Thymus (tissue), 11 donors: Measurements from ENCODE around the gene ADAMTS16. TPM values are rescaled to one million over a fixed set of nuclear protein-coding genes. Genes with fewer than 3 reads are reported as not detected.

Experiments used
- DNase-seq, 9 donors: peaks; one replicate each; pipeline ENCODE4 v3.0.0-alpha.2; 2013; ENCODE audit warnings: low spot score in 9 of 9, low read depth in 6 of 9, missing footprints in 1 of 9
- H3K27ac ChIP-seq, 2 donors: one replicate each; pipeline ENCODE4 v1.5.1; 2013; ENCODE audit warnings: control low read depth in 1 of 2, low read depth in 1 of 2, low read length in 1 of 2, mild to moderate bottlenecking in 1 of 2, moderate library complexity in 1 of 2
- H3K27me3 ChIP-seq, 2 donors: one replicate each; pipeline ENCODE4 v1.5.1; 2013; ENCODE audit warnings: low read length in 1 of 2; ENCODE audit not compliant: control insufficient read depth in 2 of 2, insufficient read depth in 1 of 2
- H3K36me3 ChIP-seq, 2 donors: one replicate each; pipeline ENCODE4 v1.5.1; 2013; ENCODE audit warnings: low read length in 1 of 2, mild to moderate bottlenecking in 1 of 2, moderate library complexity in 1 of 2; ENCODE audit not compliant: control insufficient read depth in 2 of 2, insufficient read depth in 2 of 2
- H3K4me1 ChIP-seq, 2 donors: one replicate each; pipeline ENCODE4 v1.5.1; 2013; ENCODE audit warnings: low read length in 2 of 2; ENCODE audit not compliant: control insufficient read depth in 2 of 2, insufficient read depth in 2 of 2
- H3K4me3 ChIP-seq, 2 donors: one replicate each; pipeline ENCODE4 v1.5.1; 2013; ENCODE audit warnings: low read length in 2 of 2, control low read depth in 1 of 2, mild to moderate bottlenecking in 1 of 2
- H3K9me3 ChIP-seq, 2 donors: one replicate each; pipeline ENCODE4 v1.5.1; 2013; ENCODE audit warnings: low read length in 1 of 2, mild to moderate bottlenecking in 1 of 2; ENCODE audit not compliant: control insufficient read depth in 2 of 2, insufficient read depth in 1 of 2
- WGBS: extraction: QIAGEN DNeasy Blood & Tissue Kit; methylation state at CpG from one replicate; pipeline ENCODE4 v1.1.7; 2013; 5-methylcytosine and 5-hydroxymethylcytosine counted together
- polyA plus RNA-seq: library from polyadenylated mRNA; stranded (reverse); fragments of 200-250 nt; gene quantifications from one replicate; pipeline ENCODE4 v1.2.3, GENCODE V29; 2013
- total RNA-seq: library from RNA; stranded (reverse); fragments of 120-200 nt; gene quantifications from one replicate; pipeline ENCODE4 v1.2.4, GENCODE V29; 2013
- donor health status: healthy.

ADAMTS16 gene
- total and polyA plus RNA-seq, 2 donors, result 0.05 to 0.14 TPM

DNA sequence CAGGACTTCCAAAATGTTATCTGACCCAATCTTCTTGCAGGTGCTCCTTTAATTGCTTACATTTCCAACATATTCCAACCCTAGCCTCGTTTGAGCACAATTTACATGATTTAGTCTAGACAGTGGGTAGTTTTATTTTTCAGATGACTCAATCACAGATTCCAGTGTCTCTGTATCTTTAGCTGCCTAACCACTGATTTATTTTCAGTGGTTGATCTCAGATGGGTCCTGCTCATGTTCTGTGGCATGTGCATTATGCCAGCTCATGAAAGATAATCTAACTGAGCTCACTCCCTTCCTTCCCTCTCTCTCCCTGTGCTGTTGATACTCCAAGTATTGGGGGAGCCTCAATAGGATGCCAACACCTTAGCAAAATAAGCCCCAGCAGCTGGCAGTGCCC, 176.2 kb downstream of the ADAMTS16 start:
- DNase-seq, result no peak
- 55% methylated on average over 1 of the region's 1 CpG for WGBS
- no peak overlapping the region for H3K27ac ChIP-seq
- H3K9me3 ChIP-seq, result peaks cover 0 to 5% of the 10 kb centered on the region in 2 donors
- H3K4me1 ChIP-seq, result no peaks in the 10 kb centered on the region
- H3K27me3 ChIP-seq, result no peaks in the 10 kb centered on the region
- H3K4me3 ChIP-seq, result no peak overlapping the region
- no peaks in the 10 kb centered on the region for H3K36me3 ChIP-seq

DNA sequence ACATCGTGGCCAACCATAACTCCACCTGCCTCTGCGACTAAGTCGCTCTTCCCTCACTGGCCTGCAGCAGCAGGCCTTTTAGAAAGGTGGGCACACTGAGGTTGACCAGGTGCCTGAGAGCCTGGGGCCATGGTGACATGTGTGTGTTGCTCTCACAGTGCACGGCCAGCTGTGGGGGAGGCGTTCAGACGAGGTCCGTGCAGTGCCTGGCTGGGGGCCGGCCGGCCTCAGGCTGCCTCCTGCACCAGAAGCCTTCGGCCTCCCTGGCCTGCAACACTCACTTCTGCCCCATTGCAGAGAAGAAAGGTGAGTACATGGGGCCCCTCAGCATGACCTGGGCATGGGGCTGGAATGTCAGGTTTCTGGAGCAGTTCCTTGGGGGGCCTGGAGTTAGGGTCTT, 177.8 kb downstream of the ADAMTS16 start:
- no peak overlapping the region for H3K4me3 ChIP-seq
- no peaks in the 10 kb centered on the region for H3K36me3 ChIP-seq
- no peaks in the 10 kb centered on the region for H3K4me1 ChIP-seq
- DNase-seq, result no peak
- 94% methylated on average over 10 of the region's 10 CpGs for WGBS
- peaks cover 0 to 5% of the 10 kb centered on the region in 2 donors for H3K9me3 ChIP-seq
- no peaks in the 10 kb centered on the region for H3K27me3 ChIP-seq
- H3K27ac ChIP-seq, result no peak overlapping the region

DNA sequence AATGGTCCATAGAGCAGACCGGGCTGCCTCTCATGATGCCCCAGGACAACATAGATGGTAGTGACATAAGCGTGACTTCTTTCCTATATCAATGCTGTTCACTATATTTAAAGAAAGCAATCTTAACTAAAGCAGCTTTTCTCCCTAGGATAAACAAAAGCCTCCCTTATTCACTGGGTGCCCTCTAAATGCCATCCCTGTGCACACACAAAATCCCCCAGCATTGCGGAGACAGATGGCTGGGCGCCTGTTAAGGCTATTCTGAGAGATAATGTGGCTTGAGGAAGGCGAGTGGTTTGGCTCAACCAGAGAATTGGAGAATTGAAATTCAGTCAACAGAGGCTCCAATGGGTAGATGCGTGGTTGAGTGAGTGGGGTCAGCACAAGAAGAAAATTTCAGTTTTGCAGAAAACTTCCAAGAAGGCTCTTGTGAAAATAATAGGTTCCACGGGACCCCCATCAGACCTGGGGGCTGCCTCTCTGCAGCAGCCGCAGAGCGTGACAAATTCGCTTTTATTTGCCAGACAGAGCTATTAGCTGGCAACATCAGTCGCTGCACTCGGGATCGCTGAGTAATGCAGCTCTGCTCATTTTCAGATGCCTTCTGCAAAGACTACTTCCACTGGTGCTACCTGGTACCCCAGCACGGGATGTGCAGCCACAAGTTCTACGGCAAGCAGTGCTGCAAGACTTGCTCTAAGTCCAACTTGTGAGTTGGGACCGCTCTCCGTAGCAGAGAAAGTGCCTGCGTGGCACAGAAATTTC, 178.5 kb downstream of the ADAMTS16 start:
- peaks cover 0 to 5% of the 10 kb centered on the region in 2 donors for H3K9me3 ChIP-seq
- 92% methylated on average over 18 of the region's 18 CpGs for WGBS

DNA sequence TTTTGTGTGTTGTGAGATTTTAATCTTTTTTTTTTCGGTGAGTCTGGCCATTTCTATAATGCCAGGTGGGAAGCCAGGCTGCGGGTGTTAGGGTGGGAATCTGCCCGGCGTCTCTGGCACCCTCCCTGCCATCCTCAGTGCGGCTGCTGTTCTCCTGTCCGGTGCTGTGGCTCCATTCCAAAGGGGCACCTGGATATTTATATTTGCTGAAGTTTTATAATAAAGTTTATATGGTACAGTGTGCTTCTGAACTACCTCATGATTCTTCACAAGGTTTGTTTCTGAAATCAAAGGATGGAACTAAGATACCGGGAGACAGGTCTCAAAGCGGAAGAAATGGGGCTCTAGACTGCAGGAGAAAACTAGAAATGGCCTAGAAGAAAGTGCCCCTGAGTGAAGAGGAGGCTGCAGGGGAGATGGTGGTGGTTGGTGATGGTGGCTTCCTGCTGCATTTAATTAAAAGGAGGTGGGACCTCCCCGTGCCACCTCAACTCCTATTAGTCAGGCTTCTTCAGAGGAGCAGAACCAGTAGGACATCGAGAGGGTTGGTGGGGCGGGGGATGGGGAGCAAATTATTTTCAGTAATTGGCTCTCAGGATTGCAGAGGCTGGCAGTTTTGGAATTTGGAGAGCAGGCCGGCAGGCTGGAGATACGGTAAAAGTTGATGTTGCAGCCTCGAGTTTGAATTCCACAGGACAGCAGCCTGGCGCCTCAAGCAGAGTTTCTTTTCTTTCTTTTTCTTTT, 180.1 kb downstream of the ADAMTS16 start:
- no peaks in the 10 kb centered on the region for H3K4me1 ChIP-seq
- H3K27me3 ChIP-seq, result no peaks in the 10 kb centered on the region
- peaks cover 0 to 13% of the 10 kb centered on the region in 2 donors for H3K9me3 ChIP-seq
- H3K27ac ChIP-seq, result no peak overlapping the region
- no peak for DNase-seq
- no peaks in the 10 kb centered on the region for H3K36me3 ChIP-seq
- no peak overlapping the region for H3K4me3 ChIP-seq
- WGBS, result 88% methylated on average over 15 of the region's 15 CpGs

More for the DNA sequence above, 178.5 kb downstream of the ADAMTS16 start:
- Histone ChIP-seq H3K27ac (no peak overlapping the region), H3K4me3 (no peak overlapping the region), H3K4me1 (no peaks in the 10 kb centered on the region), H3K36me3 (no peaks in the 10 kb centered on the region), H3K27me3 (no peaks in the 10 kb centered on the region)
- DNase-seq, result no peak

DNA sequence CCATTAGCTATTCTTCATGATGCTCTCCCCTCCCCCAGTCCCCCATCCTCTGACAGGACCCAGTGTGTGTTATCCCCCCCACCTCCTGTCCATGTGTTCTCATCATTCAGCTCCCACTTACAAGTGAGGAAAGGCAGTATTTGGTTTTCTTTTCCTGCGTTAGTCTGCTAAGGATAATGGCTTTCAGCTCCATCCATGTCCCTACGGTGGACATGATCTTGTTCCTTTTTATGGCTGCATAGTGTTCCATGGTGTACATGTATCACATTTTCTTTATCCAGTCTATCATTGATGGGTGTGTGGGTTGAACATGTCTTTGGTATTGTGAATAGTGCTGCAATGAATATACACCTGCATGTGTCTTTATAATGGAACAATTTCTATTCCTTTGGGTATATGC, 181.0 kb downstream of the ADAMTS16 start:
- Histone ChIP-seq H3K9me3 (peaks cover 1 to 22% of the 10 kb centered on the region in 2 donors), H3K27ac (no peak overlapping the region), H3K4me3 (no peak overlapping the region), H3K27me3 (no peaks in the 10 kb centered on the region), H3K36me3 (no peaks in the 10 kb centered on the region), H3K4me1 (no peaks in the 10 kb centered on the region)
- no peak for DNase-seq
- WGBS, result 96% methylated on average over 2 of the region's 2 CpGs

DNA sequence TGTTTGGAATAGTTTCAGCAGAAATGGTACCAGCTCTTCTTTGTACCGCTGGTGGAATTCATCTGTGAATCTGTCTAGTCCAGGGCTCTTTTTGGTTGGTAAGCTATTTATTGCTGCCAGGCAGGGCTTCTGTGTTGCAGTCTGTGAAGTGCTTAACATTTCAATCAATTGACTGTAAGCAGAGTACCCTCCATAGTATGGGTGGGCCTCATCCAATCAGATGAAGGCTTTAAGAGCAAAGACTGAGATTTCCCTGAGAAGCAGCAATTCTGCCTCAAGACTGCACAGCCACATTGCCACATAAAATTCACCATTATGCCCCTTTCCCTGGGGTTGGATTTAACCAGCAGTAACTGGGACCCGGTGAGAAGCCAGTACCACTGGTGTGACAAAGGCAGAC, 183.4 kb downstream of the ADAMTS16 start:
- Histone ChIP-seq H3K27me3 (no peaks in the 10 kb centered on the region), H3K4me1 (no peaks in the 10 kb centered on the region), H3K36me3 (no peaks in the 10 kb centered on the region), H3K4me3 (no peak overlapping the region), H3K27ac (no peak overlapping the region), H3K9me3 (peaks cover 3 to 34% of the 10 kb centered on the region in 2 donors)
- no peak for DNase-seq
- WGBS, result 97% methylated on average over 2 of the region's 2 CpGs

DNA sequence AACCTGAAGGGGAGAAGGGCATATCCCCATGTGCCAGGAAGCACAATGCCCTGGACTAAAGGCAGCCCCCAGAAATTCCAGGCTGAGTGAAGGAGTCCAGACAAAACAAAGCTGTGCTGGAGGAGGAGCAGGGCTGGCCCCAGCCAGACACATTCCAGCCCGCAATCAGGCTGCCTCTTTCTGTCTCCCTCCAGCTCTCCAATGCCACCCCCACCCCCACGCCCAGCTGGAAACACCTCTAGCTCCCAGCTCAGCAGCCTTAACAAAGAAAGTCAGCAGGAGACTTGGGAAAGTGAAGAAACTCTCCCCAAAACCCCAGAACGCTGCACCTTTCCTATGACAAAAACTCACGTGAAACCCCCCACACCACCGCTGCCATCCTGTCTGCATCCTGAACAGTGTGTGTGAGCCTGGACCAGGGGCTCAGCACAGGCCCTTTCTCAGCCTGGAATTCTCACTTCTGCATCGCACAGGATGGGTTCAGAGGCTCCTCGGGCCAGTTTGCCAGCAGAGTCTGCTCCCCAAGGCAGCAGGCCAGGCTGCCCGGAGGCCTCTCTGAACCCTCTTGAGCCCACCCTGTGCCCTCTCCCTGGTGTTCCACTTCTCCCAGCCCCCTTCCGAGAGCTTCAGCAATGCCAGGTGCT, 186.1 kb downstream of the ADAMTS16 start:
- DNase-seq, result no peak
- H3K9me3 ChIP-seq, result peaks cover 3 to 29% of the 10 kb centered on the region in 2 donors
- 68% methylated on average over 9 of the region's 9 CpGs for WGBS
- H3K27ac ChIP-seq, result no peak overlapping the region
- no peaks in the 10 kb centered on the region for H3K4me1 ChIP-seq
- no peaks in the 10 kb centered on the region for H3K36me3 ChIP-seq
- H3K4me3 ChIP-seq, result no peak overlapping the region
- no peaks in the 10 kb centered on the region for H3K27me3 ChIP-seq

DNA sequence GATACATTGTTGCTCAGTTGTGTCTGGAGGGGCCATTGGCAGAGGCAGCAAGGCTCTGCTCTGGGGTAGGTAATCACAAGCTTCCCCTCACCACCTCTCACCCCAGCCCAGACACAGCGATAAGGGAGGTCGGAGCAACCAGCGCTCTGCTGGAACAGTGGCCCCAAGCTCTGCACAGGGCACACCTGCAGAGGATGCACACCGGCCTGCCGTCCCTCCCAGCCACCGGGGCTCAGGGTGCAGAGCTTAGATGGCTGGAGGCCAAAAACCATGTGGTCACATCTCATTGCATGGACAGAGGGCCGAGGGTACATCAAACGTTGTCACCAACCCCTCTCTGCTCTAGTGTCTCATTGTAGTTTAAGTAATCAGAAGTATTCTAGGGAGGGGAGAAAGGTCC, 187.0 kb downstream of the ADAMTS16 start:
- Histone ChIP-seq H3K27ac (no peak overlapping the region), H3K27me3 (no peaks in the 10 kb centered on the region), H3K4me3 (no peak overlapping the region), H3K9me3 (peaks cover 3 to 29% of the 10 kb centered on the region in 2 donors), H3K36me3 (no peaks in the 10 kb centered on the region), H3K4me1 (no peaks in the 10 kb centered on the region)
- no peak for DNase-seq
- 94% methylated on average over 8 of the region's 8 CpGs for WGBS
